Activated naive CD8-positive, alpha-beta T cell treated with anti-CD3 and anti-CD28 coated beads, Interleukin-2, amount 10 ng/mL, durations not matched to agents 7 days and 5 days (primary cell): ENCODE data around the gene ZNF117. TPM values are rescaled to one million over a fixed set of nuclear protein-coding genes. Genes with fewer than 3 reads are reported as not detected.
"Not testable (repeated sequence)": the region's sequence is repeated elsewhere in the genome, so short reads cannot be mapped to it uniquely, and the experiment has no call there.

Source experiments
- ATAC-seq: fragments of 150-1000 bp; cut with Tn5 transposase; one replicate; pipeline ENCODE4 v1.10.0; 2021; ENCODE audit warnings: low read depth, moderate library complexity
- POLR2A ChIA-PET: fragments of 350-600 bp; sonication (Branson Sonifier 250); formaldehyde crosslinking; loops from one replicate; lab custom pipeline; 2021; ENCODE audit warnings: antibody characterized with exemption; lab: Charles Lee
- DNase-seq: peaks from one replicate; pipeline ENCODE4 v3.0.0; 2021
- H3K27ac Mint-ChIP-seq: one replicate; pipeline ENCODE4 v1.8.0; 2022; ENCODE audit warnings: mild to moderate bottlenecking, mixed read lengths
- H3K27me3 Mint-ChIP-seq: one replicate; pipeline ENCODE4 v1.8.0; 2022; ENCODE audit warnings: mild to moderate bottlenecking, moderate library complexity, mixed read lengths
- H3K36me3 Mint-ChIP-seq: one replicate; pipeline ENCODE4 v1.8.0; 2021; ENCODE audit warnings: mild to moderate bottlenecking, mixed read lengths
- H3K4me1 Mint-ChIP-seq: one replicate; pipeline ENCODE4 v1.8.0; 2021; ENCODE audit warnings: mixed read lengths
- H3K4me3 Mint-ChIP-seq: one replicate; pipeline ENCODE4 v1.8.0; 2022; ENCODE audit warnings: mild to moderate bottlenecking, moderate library complexity, mixed read lengths
- H3K9me3 Mint-ChIP-seq: one replicate; pipeline ENCODE4 v1.8.0; 2021; ENCODE audit warnings: mixed read lengths
- total RNA-seq, 2 experiments: library from RNA; stranded (reverse); gene quantifications; one replicate each; pipeline ENCODE4 v1.2.3, GENCODE V29; 2021

ZNF117 gene
- total RNA-seq, 2 experiments from 2014 or later, result 7.2 to 7.7 TPM

- Mint-ChIP-seq H3K9me3 (peaks cover 16% of the 10 kb centered on the region), H3K27ac (no peak overlapping the region), H3K4me3 (no peak overlapping the region), H3K36me3 (peaks cover 35% of the 10 kb centered on the region), H3K4me1 (no peaks in the 10 kb centered on the region), H3K27me3 (no peaks in the 10 kb centered on the region)
- DNase-seq, result no peak
- ATAC-seq, result no peak
- POLR2A ChIA-PET, result no interaction called here
Observed at GRCh38 chr7:64934478-64934877, 56.4 kb downstream of the ZNF117 start.

- H3K4me1 Mint-ChIP-seq, H3K27ac Mint-ChIP-seq, H3K4me3 Mint-ChIP-seq, POLR2A ChIA-PET, DNase-seq, ATAC-seq, H3K27me3 Mint-ChIP-seq: not testable (repeated sequence)
- H3K9me3 Mint-ChIP-seq, result peaks cover 30% of the 10 kb centered on the region
- H3K36me3 Mint-ChIP-seq, result peaks cover 67% of the 10 kb centered on the region
Observed at GRCh38 chr7:64928252-64929187, 62.3 kb downstream of the ZNF117 start.

Other genes with a start within 250 kb of the ZNF117 start
- gene ZNF138, start 196.6 kb downstream of the ZNF117 start, total RNA-seq, result 10 to 100 TPM; 12.5 to 14.0 TPM
- gene ZNF273, start 87.8 kb downstream of the ZNF117 start, total RNA-seq, result 10 to 100 TPM; 10.9 to 12.6 TPM
- gene ERV3-1, start 15.7 kb upstream of the ZNF117 start, total RNA-seq, result 10 to 100 TPM; 16.9 to 17.3 TPM